HepG2 (cell line): ENCODE measurements around the gene CRTC2. TPM values are rescaled to one million over a fixed set of nuclear protein-coding genes. Genes with fewer than 3 reads are reported as not detected.

ENCODE experiments used
- FOXO4 ChIP-seq: sonication (generic); formaldehyde crosslinking; conservative IDR thresholded peaks from 2 replicates; pipeline ENCODE4 v1.8.1; 2023; ENCODE audit warnings: missing genetic modification reagents
- HMGA1 ChIP-seq: sonication (generic); formaldehyde crosslinking; conservative IDR thresholded peaks from 2 replicates; pipeline ENCODE4 v1.4.0; 2020; ENCODE audit warnings: missing genetic modification reagents
- MAX ChIP-seq: IDR thresholded peaks from 2 replicates; pipeline ENCODE4 v1.6.1; 2012; ENCODE audit warnings: inconsistent platforms
- MXI1 ChIP-seq: IDR thresholded peaks from 3 replicates; pipeline ENCODE4 v1.6.1; 2012; ENCODE audit warnings: low read depth, low read length, inconsistent platforms, borderline replicate concordance
- RAD21 ChIP-seq: fragments of 450-650 bp; formaldehyde crosslinking; IDR thresholded peaks from 2 replicates; pipeline ENCODE4 v1.5.0; 2020; ENCODE audit warnings: mild to moderate bottlenecking
- SMARCC2 ChIP-seq: fragments of 450-650 bp; IDR thresholded peaks from 2 replicates; pipeline ENCODE4 v1.6.1; 2017; ENCODE audit warnings: antibody characterized with exemption, mild to moderate bottlenecking
- TEAD2 ChIP-seq: sonication (generic); formaldehyde crosslinking; IDR thresholded peaks from 2 replicates; pipeline ENCODE4 v1.9.0; 2021; ENCODE audit warnings: missing genetic modification reagents
- TEAD3 ChIP-seq: optimal IDR thresholded peaks from 2 replicates; pipeline ENCODE3; 2016; ENCODE audit warnings: borderline replicate concordance
- ZBTB1 ChIP-seq: sonication (generic); formaldehyde crosslinking; IDR thresholded peaks from 2 replicates; pipeline ENCODE4 v1.4.0; 2020; ENCODE audit warnings: missing genetic modification reagents, borderline replicate concordance
- ZBTB43 ChIP-seq: sonication (generic); formaldehyde crosslinking; conservative IDR thresholded peaks from 2 replicates; pipeline ENCODE4 v1.4.0; 2020; ENCODE audit warnings: missing genetic modification reagents
- ZNF224 ChIP-seq: sonication (generic); formaldehyde crosslinking; IDR thresholded peaks from 2 replicates; pipeline ENCODE4 v1.5.0; 2020; ENCODE audit warnings: mild to moderate bottlenecking, missing genetic modification reagents
- ZNF773 ChIP-seq: sonication (generic); formaldehyde crosslinking; IDR thresholded peaks from 2 replicates; pipeline ENCODE4 v1.4.0; 2020; ENCODE audit warnings: missing genetic modification reagents, borderline replicate concordance
- polyA plus RNA-seq, 8 experiments: library from polyadenylated mRNA; depleted of rRNA in 3 of 8; stranded (reverse) in 7 of 8; unstranded in 1 of 8; fragments of >200 nt; fragmentation: Illumina TruSeq in 4 of 8; extraction: Trizol in 4 of 8; gene quantifications; 2 replicates each; pipeline versions ENCODE4 v1.2.1 to v1.2.3, GENCODE V29; 2011 to 2016; ENCODE audit warnings: low read depth in 4 of 8, missing spikeins in 1 of 8, mixed read lengths in 1 of 8; ENCODE audit not compliant: insufficient read depth in 1 of 8
- total RNA-seq, 5 experiments: library from RNA; depleted of rRNA; stranded (reverse); fragments of >200 nt; fragmentation: Illumina TruSeq; extraction: Trizol; gene quantifications; 2 replicates each; pipeline ENCODE4 v1.2.3, GENCODE V29; 2016; ENCODE audit warnings: low read depth in 1 of 5
- TF ChIP-seq, protein P1 (sequence below): sonication (generic); formaldehyde crosslinking; IDR thresholded peaks from 2 replicates; pipeline ENCODE4 v1.5.1; 2020; ENCODE audit warnings: mild to moderate bottlenecking, missing genetic modification reagents, borderline replicate concordance
- TF ChIP-seq, protein P2 (sequence below): sonication (generic); formaldehyde crosslinking; IDR thresholded peaks from 2 replicates; pipeline ENCODE4 v1.8.0; 2022; ENCODE audit warnings: missing genetic modification reagents, mild to moderate bottlenecking, inconsistent platforms, borderline replicate concordance
- TF ChIP-seq, protein P3 (sequence below): sonication (generic); formaldehyde crosslinking; IDR thresholded peaks from 2 replicates; pipeline ENCODE4 v1.8.0; 2022; ENCODE audit warnings: mild to moderate bottlenecking, missing genetic modification reagents; ENCODE audit not compliant: insufficient replicate concordance

CRTC2 gene
- total and polyA plus RNA-seq, 2 of the 13 experiments (the other 11 are each of a cell fraction or from before 2014, with no cell fraction given) = 6.1 to 26.7 TPM

GRCh38 chr1:153945795-153946621 lies 12.4 kb downstream of the CRTC2 start (continued):
- TF ChIP-seq, protein P1, sequence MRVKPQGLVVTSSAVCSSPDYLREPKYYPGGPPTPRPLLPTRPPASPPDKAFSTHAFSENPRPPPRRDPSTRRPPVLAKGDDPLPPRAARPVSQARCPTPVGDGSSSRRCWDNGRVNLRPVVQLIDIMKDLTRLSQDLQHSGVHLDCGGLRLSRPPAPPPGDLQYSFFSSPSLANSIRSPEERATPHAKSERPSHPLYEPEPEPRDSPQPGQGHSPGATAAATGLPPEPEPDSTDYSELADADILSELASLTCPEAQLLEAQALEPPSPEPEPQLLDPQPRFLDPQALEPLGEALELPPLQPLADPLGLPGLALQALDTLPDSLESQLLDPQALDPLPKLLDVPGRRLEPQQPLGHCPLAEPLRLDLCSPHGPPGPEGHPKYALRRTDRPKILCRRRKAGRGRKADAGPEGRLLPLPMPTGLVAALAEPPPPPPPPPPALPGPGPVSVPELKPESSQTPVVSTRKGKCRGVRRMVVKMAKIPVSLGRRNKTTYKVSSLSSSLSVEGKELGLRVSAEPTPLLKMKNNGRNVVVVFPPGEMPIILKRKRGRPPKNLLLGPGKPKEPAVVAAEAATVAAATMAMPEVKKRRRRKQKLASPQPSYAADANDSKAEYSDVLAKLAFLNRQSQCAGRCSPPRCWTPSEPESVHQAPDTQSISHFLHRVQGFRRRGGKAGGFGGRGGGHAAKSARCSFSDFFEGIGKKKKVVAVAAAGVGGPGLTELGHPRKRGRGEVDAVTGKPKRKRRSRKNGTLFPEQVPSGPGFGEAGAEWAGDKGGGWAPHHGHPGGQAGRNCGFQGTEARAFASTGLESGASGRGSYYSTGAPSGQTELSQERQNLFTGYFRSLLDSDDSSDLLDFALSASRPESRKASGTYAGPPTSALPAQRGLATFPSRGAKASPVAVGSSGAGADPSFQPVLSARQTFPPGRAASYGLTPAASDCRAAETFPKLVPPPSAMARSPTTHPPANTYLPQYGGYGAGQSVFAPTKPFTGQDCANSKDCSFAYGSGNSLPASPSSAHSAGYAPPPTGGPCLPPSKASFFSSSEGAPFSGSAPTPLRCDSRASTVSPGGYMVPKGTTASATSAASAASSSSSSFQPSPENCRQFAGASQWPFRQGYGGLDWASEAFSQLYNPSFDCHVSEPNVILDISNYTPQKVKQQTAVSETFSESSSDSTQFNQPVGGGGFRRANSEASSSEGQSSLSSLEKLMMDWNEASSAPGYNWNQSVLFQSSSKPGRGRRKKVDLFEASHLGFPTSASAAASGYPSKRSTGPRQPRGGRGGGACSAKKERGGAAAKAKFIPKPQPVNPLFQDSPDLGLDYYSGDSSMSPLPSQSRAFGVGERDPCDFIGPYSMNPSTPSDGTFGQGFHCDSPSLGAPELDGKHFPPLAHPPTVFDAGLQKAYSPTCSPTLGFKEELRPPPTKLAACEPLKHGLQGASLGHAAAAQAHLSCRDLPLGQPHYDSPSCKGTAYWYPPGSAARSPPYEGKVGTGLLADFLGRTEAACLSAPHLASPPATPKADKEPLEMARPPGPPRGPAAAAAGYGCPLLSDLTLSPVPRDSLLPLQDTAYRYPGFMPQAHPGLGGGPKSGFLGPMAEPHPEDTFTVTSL = no peak
- TF ChIP-seq, protein P2, sequence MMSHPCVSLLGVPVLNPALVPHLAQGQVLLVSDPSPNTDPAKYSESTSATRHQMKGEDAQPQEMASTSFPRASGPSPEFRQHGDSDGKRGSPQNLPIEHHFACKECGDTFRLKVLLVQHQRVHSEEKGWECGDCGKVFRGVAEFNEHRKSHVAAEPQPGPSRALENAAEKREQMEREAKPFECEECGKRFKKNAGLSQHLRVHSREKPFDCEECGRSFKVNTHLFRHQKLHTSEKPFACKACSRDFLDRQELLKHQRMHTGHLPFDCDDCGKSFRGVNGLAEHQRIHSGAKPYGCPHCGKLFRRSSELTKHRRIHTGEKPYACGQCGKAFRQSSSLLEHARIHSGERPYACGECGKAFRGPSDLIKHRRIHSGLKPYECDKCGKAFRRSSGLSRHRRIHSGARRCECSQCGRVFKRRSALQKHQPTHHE (CRISPR knock-in tag) = no peak
- TF ChIP-seq TEAD2 (CRISPR knock-in tag) = no peak
- no peak for TF ChIP-seq HMGA1 (CRISPR knock-in tag)
- peak; percentile 56; the same call in 1 of the 2 replicates for TF ChIP-seq MAX
- no peak for TF ChIP-seq RAD21 (CRISPR knock-in tag)
- TF ChIP-seq, protein P3, sequence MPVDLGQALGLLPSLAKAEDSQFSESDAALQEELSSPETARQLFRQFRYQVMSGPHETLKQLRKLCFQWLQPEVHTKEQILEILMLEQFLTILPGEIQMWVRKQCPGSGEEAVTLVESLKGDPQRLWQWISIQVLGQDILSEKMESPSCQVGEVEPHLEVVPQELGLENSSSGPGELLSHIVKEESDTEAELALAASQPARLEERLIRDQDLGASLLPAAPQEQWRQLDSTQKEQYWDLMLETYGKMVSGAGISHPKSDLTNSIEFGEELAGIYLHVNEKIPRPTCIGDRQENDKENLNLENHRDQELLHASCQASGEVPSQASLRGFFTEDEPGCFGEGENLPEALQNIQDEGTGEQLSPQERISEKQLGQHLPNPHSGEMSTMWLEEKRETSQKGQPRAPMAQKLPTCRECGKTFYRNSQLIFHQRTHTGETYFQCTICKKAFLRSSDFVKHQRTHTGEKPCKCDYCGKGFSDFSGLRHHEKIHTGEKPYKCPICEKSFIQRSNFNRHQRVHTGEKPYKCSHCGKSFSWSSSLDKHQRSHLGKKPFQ (CRISPR knock-in tag) = no peak
- TF ChIP-seq ZBTB1 (CRISPR knock-in tag) = no peak
- TF ChIP-seq TEAD3 (CRISPR knock-in tag) = no peak
- TF ChIP-seq SMARCC2 = no peak
- no peak for TF ChIP-seq FOXO4 (CRISPR knock-in tag)
- TF ChIP-seq ZBTB43 (CRISPR knock-in tag) = no peak
- no peak; the same call in 2 of the 3 replicates for TF ChIP-seq MXI1
- TF ChIP-seq ZNF773 (CRISPR knock-in tag) = no peak
- no peak for TF ChIP-seq ZNF224 (CRISPR knock-in tag)
